K562 (cell line): Measurements from ENCODE around the gene CDH2. TPM values are rescaled to one million over a fixed set of nuclear protein-coding genes. Genes with fewer than 3 reads are reported as not detected.

Experiments
- ATAC-seq: fragments of 200-7000 bp; cut with Tn5 transposase; 3 replicates; pipeline ENCODE4 v1.9.1; 2020; ENCODE audit warnings: moderate library complexity
- BruUV-seq: library from RNA; stranded (reverse); fragments of 400-500 nt; replicated peaks from 2 replicates; lab custom pipeline; 2021; lab: Mats Ljungman, UMichigan
- CTCF ChIA-PET: fragments of 300-600 bp; formaldehyde crosslinking; extraction: SDS; loops from one replicate; lab custom pipeline; 2021; ENCODE audit warnings: low intra/inter-chr PET ratio; lab: Yijun Ruan, JAX
- POLR2A ChIA-PET: fragments of 300-600, 350-650 bp; sonication (Branson Sonifier 250); formaldehyde crosslinking; extraction: SDS; loops from one replicate; lab custom pipeline; 2021; ENCODE audit warnings: antibody characterized with exemption, inconsistent platforms; lab: Yijun Ruan, JAX
- DNase-seq, 4 experiments: peaks; one replicate each; pipeline versions ENCODE4 v3.0.0 to v3.0.0-alpha.2; 2011 to 2018; ENCODE audit warnings: low spot score in 3 of 4, mixed read lengths in 3 of 4; ENCODE audit errors: extremely low read depth in 1 of 4
- FAIRE-seq: peaks from 2 replicates; lab custom pipeline; 2011; peaks lifted over from hg19 to GRCh38; lab: Jason Lieb, UNC
- H2AFZ ChIP-seq: 2 replicates; pipeline ENCODE4 v1.6.0; 2011; ENCODE audit warnings: low read depth, low read length, control low read depth, inconsistent platforms
- H3K27ac ChIP-seq: fragments of 200-600 bp; 3 replicates; pipeline ENCODE4 v1.8.0; 2011; ENCODE audit warnings: low read depth, mild to moderate bottlenecking, control low read depth, inconsistent platforms, low read length, moderate library complexity, mixed read lengths; ENCODE audit errors: extremely low read depth
- H3K27me3 ChIP-seq, 2 experiments: fragments of 300-600 bp in 1 of 2; 2 replicates in 1 of 2; 3 replicates in 1 of 2; pipeline versions ENCODE4 v1.6.0 to v1.8.0; 2011; ENCODE audit warnings: inconsistent platforms in 2 of 2, low read length in 2 of 2, mild to moderate bottlenecking in 1 of 2, mixed read lengths in 1 of 2, moderate library complexity in 1 of 2; ENCODE audit not compliant: control insufficient read depth in 2 of 2, insufficient read depth in 2 of 2
- H3K36me3 ChIP-seq: fragments of 300-600 bp; 3 replicates; pipeline ENCODE4 v1.8.0; 2011; ENCODE audit warnings: mild to moderate bottlenecking, low read length, inconsistent platforms; ENCODE audit not compliant: control insufficient read depth, insufficient read depth
- H3K4me1 ChIP-seq, 2 experiments: fragments of 200-600 bp in 1 of 2; replicated peaks in 1 of 2; 2 replicates in 1 of 2; 3 replicates in 1 of 2; pipeline versions ENCODE4 v1.5.1 to v1.8.0; 2011; ENCODE audit warnings: inconsistent platforms in 2 of 2, low read length in 2 of 2, mild to moderate bottlenecking in 1 of 2, mixed read lengths in 1 of 2, moderate library complexity in 1 of 2; ENCODE audit not compliant: control insufficient read depth in 2 of 2, insufficient read depth in 2 of 2
- H3K4me2 ChIP-seq: 2 replicates; pipeline ENCODE4 v1.6.1; 2011; ENCODE audit warnings: low read length, control low read depth, inconsistent platforms, mixed read lengths; ENCODE audit not compliant: insufficient read depth
- H3K4me3 ChIP-seq: fragments of 200-600 bp; sonication (generic), shearing (Covaris generic); 2 replicates; pipeline ENCODE4 v1.5.1; 2016; ENCODE audit warnings: control low read depth, inconsistent platforms
- H3K79me2 ChIP-seq: fragments of 200-600 bp; 3 replicates; pipeline ENCODE4 v1.8.0; 2011; ENCODE audit warnings: low read length, inconsistent platforms; ENCODE audit not compliant: control insufficient read depth, insufficient read depth
- H3K9ac ChIP-seq, 2 experiments: 2 replicates each; pipeline versions ENCODE4 v1.6.0 to v1.6.1; 2011; ENCODE audit warnings: low read depth in 2 of 2, low read length in 2 of 2, control low read depth in 1 of 2, inconsistent platforms in 1 of 2, mild to moderate bottlenecking in 1 of 2, mixed read lengths in 1 of 2; ENCODE audit not compliant: insufficient read depth in 1 of 2
- H3K9me1 ChIP-seq: one replicate; pipeline ENCODE4 v1.6.0; 2011; ENCODE audit warnings: inconsistent platforms, mild to moderate bottlenecking, low read length, moderate library complexity; ENCODE audit not compliant: control insufficient read depth, insufficient read depth
- H3K9me3 ChIP-seq: replicated peaks from 2 replicates; pipeline ENCODE4 v1.5.1; 2011; ENCODE audit warnings: low read depth, low read length, inconsistent platforms; ENCODE audit not compliant: control insufficient read depth, insufficient read depth
- H4K20me1 ChIP-seq: replicated peaks from 2 replicates; pipeline ENCODE4 v1.6.1; 2011; ENCODE audit warnings: low read length, inconsistent platforms, mixed read lengths; ENCODE audit not compliant: control insufficient read depth, insufficient read depth
- PTTG1 ChIP-seq: fragments of 450-650 bp; IDR thresholded peaks from 2 replicates; pipeline ENCODE4 v1.6.1; 2016; ENCODE audit warnings: low read depth, mild to moderate bottlenecking, missing genetic modification characterization, missing compliant biosample characterization
- ZNF224 ChIP-seq: sonication (generic); formaldehyde crosslinking; IDR thresholded peaks from 2 replicates; pipeline ENCODE4 v1.8.0; 2022; ENCODE audit warnings: mild to moderate bottlenecking, missing genetic modification reagents
- WGBS: fragments of 100-300 bp; shearing (Covaris generic); methylation state at CpG from one replicate; pipeline ENCODE4 v1.1.6; 2016; ENCODE audit warnings: low coverage, mixed read lengths; ENCODE audit not compliant: insufficient coverage; ENCODE audit errors: missing lambda C conversion rate; 5-methylcytosine and 5-hydroxymethylcytosine counted together
- in situ Hi-C: fragments of 300-500 bp; cut with MboI; formaldehyde crosslinking; loops from 4 replicates; pipeline ENCODE4 v1.15.0; 2018; ENCODE audit warnings: inconsistent platforms, mixed read lengths
- intact Hi-C: fragments of 100-400 bp; cut with micrococcal nuclease; formaldehyde crosslinking; loops from 2 replicates; pipeline ENCODE4 v1.14.2; 2022
- polyA plus RNA-seq, 8 experiments: library from polyadenylated mRNA; depleted of rRNA in 4 of 8; stranded (reverse) in 5 of 8; unstranded in 3 of 8; fragments of >200 nt; fragmentation: Nextera tagmentation in 2 of 8; fragmentation: Illumina TruSeq in 1 of 8; extraction: Ambion mirVana in 2 of 8; extraction: Trizol in 1 of 8; gene quantifications; 2 replicates each; pipeline versions ENCODE4 v1.2.1 to v1.2.3, GENCODE V29; 2011 to 2014; ENCODE audit warnings: inconsistent platforms in 1 of 8, missing spikeins in 1 of 8
- total RNA-seq, 7 experiments: library from RNA; depleted of rRNA in 6 of 7; stranded (reverse); fragments of >200 nt in 6 of 7; fragmentation: Illumina TruSeq in 2 of 7; extraction: Trizol in 2 of 7; gene quantifications; 2 replicates each; pipeline versions ENCODE4 v1.2.1 to v1.2.3, GENCODE V29; 2011 to 2021; ENCODE audit warnings: low replicate concordance in 1 of 7
- TF ChIP-seq, protein P1 (sequence below): fragments of 250-450 bp; sonication (Bioruptor Pico); IDR thresholded peaks from 2 replicates; pipeline ENCODE4 v1.5.0; 2021; ENCODE audit warnings: mild to moderate bottlenecking, moderate library complexity

CDH2 gene
- total and polyA plus RNA-seq, 9 of the 15 experiments (the other 6 are each of a cell fraction or from before 2014, with no cell fraction given), result 0.04 TPM; not detected in 8

DNA sequence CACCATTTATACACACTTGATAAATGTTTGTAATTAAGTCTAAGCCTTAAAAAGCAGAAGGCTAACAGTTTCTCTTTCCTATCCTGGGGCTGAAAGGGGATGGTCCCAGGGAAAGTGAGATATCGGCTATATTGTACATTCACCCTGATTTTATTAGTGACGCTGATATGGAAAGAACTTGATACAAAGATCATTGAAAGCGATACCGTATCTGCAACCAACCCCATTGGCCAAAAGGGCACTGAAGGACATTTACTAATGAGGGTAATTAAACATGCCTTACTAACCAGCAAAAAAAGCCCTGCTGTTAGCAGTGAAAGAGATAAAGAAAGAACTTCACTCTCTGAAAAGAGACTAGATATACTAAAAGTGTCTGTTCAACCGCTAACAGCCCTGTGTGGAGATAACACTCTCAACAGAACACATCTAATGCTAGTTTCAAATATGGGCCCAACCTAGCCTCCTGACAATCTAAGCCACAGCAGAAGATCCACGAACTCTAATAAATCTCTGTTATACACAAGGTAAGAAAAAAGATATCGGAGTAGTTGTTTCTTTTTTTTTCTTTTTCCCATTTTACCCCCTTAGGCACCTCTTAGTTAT, 200.0 kb downstream of the CDH2 start:
- 2% methylated on average over 7 of the region's 7 CpGs for WGBS

More for the DNA sequence above, 200.0 kb downstream of the CDH2 start:
- Histone ChIP-seq H3K27ac (no peak overlapping the region), H2AFZ (no peak overlapping the region), H3K4me1 (no peaks in the 10 kb centered on the region), H4K20me1 (no peaks in the 10 kb centered on the region), H3K4me3 (no peak overlapping the region), H3K9me3 (no peaks in the 10 kb centered on the region), H3K9me1 (no peaks in the 10 kb centered on the region), H3K4me2 (no peak overlapping the region), H3K9ac (no peak overlapping the region), H3K27me3 (no peaks in the 10 kb centered on the region), H3K36me3 (no peaks in the 10 kb centered on the region), H3K79me2 (no peaks in the 10 kb centered on the region)
- in situ Hi-C loops, result no loop called here
- BruUV-seq, result no TSS peak
- intact Hi-C loops, result no loop called here
- TF ChIP-seq, protein P1, sequence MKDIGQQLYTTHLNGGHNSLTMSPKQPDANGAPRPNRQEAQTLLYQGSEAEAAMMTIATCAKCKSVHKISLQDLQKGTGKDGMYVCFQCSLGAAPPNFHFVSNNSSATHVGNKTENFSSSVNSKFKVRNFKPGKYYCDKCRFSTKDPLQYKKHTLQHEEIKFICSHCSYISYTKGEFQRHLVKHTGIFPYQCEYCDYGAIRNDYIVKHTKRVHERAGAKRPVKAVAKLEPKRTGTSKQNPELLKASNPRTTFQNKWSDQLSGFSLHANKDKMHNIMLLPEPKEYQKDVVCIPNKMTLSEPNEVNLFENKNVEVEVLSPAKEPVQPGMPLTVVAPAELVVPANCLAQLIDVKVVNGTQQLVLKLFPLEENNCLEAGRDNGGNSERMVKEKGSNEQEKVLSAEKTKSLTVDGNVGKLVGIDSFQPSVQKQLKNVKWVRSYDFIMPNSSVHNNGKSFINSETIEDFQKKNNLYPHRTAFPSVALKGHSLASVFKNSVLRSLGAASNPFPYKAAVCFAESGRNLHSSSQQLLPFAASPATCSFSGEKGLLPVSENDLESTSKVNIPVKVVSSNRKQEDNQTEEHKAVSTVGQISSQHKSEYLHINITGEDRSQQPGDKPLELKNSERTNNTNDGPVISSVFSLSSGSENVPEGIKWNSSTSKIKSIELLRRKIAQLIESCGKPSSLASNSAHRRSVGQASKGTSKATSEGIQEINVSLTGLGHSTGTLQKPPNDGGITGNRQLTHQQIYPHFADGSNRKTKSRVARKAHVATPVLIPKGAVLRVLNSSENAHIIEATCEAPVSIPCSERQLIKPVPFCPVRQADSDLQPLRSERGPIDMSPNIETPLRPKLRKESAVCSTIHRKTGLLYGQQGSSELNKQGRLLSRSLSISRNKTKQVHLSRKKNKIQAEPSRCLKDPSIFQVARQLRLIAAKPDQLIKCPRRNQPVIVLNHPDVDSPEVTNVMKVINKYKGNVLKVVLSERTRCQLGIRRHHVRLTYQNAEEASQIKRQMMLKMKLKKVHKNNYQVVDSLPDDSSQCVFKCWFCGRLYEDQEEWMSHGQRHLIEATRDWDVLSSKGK (CRISPR knock-in tag), result no peak
- TF ChIP-seq ZNF224, result no peak
- TF ChIP-seq PTTG1, result no peak
- no peak for ATAC-seq
- POLR2A ChIA-PET, result no interaction called here
- DNase-seq, result no peak
- CTCF ChIA-PET, result no interaction called here
- no peak for FAIRE-seq
